GM12878 (cell line): ENCODE results near the gene SLC25A3. TPM values are rescaled to one million over a fixed set of nuclear protein-coding genes. Genes with fewer than 3 reads are reported as not detected.

ENCODE experiments used
- ATAC-seq: fragments of 200-7000 bp; cut with Tn5 transposase; 3 replicates; pipeline ENCODE4 v1.9.1; 2020; ENCODE audit warnings: mild to moderate bottlenecking, moderate library complexity
- BruUV-seq: library from RNA; stranded (reverse); fragments of 400-500 nt; replicated peaks from 2 replicates; lab custom pipeline; 2021; lab: Mats Ljungman, UMichigan
- CTCF ChIA-PET: fragments of 300-600 bp; sonication (Branson Sonifier 250); formaldehyde crosslinking; extraction: SDS; loops from one replicate; lab custom pipeline; 2021; ENCODE audit warnings: inconsistent platforms; lab: Yijun Ruan, JAX
- POLR2A ChIA-PET: fragments of 350-600 bp; formaldehyde crosslinking; extraction: SDS; loops from one replicate; lab custom pipeline; 2021; ENCODE audit warnings: inconsistent platforms; lab: Charles Lee
- RAD21 ChIA-PET: fragments of 300-600 bp; sonication (Branson Sonifier 250); formaldehyde crosslinking; loops from one replicate; lab custom pipeline; 2023; ENCODE audit warnings: antibody characterized with exemption; ENCODE audit not compliant: unreplicated experiment; lab: Charles Lee
- SMC1A ChIA-PET: fragments of 300-600 bp; sonication (Branson Sonifier 250); formaldehyde crosslinking; loops from one replicate; lab custom pipeline; 2023; ENCODE audit not compliant: unreplicated experiment, uncharacterized antibody; lab: Charles Lee
- DNase-seq: peaks from one replicate; pipeline ENCODE4 v3.0.0-alpha.2; 2011; ENCODE audit warnings: low read depth, low spot score
- FAIRE-seq: peaks from 3 replicates; lab custom pipeline; 2011; peaks lifted over from hg19 to GRCh38; lab: Jason Lieb, UNC
- H2AFZ ChIP-seq: 2 replicates; pipeline ENCODE4 v1.6.0; 2011; ENCODE audit warnings: low read depth, low read length, control low read depth; ENCODE audit not compliant: control insufficient read depth
- H3K27ac ChIP-seq: 2 replicates; pipeline ENCODE4 v1.5.1; 2011; ENCODE audit warnings: control low read depth; ENCODE audit not compliant: control insufficient read depth, insufficient read depth
- H3K27me3 ChIP-seq, 2 experiments: replicated peaks in 1 of 2; 2 replicates each; pipeline versions ENCODE4 v1.6.0 to v1.6.1; 2011; ENCODE audit warnings: low read length in 1 of 2; ENCODE audit not compliant: control insufficient read depth in 2 of 2, insufficient read depth in 2 of 2
- H3K36me3 ChIP-seq, 2 experiments: 2 replicates each; pipeline ENCODE4 v1.5.1; 2011; ENCODE audit warnings: low read length in 1 of 2; ENCODE audit not compliant: control insufficient read depth in 2 of 2, insufficient read depth in 2 of 2
- H3K4me1 ChIP-seq: 2 replicates; pipeline ENCODE4 v1.6.1; 2011; ENCODE audit warnings: mild to moderate bottlenecking, low read length, moderate library complexity, mixed read lengths; ENCODE audit not compliant: control insufficient read depth, insufficient read depth
- H3K4me2 ChIP-seq: 2 replicates; pipeline ENCODE4 v1.6.0; 2011; ENCODE audit warnings: control low read depth; ENCODE audit not compliant: control insufficient read depth, insufficient read depth
- H3K4me3 ChIP-seq: fragments of 200-600 bp; sonication (generic); 2 replicates; pipeline ENCODE4 v1.5.1; 2016
- H3K79me2 ChIP-seq: 2 replicates; pipeline ENCODE4 v1.6.0; 2011; ENCODE audit warnings: low read length; ENCODE audit not compliant: control insufficient read depth, insufficient read depth
- H3K9ac ChIP-seq: 2 replicates; pipeline ENCODE4 v1.8.0; 2011; ENCODE audit warnings: low read length, control low read depth, mixed read lengths; ENCODE audit not compliant: control insufficient read depth, insufficient read depth
- H3K9me3 ChIP-seq: replicated peaks from 3 replicates; pipeline ENCODE4 v1.5.1; 2011; ENCODE audit warnings: mild to moderate bottlenecking, low read length; ENCODE audit not compliant: control insufficient read depth, insufficient read depth
- H4K20me1 ChIP-seq: 2 replicates; pipeline ENCODE4 v1.6.0; 2011; ENCODE audit not compliant: control insufficient read depth, insufficient read depth
- CEBPZ ChIP-seq: fragments of 150-350 bp; IDR thresholded peaks from 2 replicates; pipeline ENCODE4 v1.6.1; 2016; ENCODE audit warnings: low read depth, low read length
- HDGF ChIP-seq: fragments of 450-650 bp; IDR thresholded peaks from 2 replicates; pipeline ENCODE4 v1.6.1; 2016; ENCODE audit warnings: antibody characterized with exemption
- JUND ChIP-seq: IDR thresholded peaks from 2 replicates; pipeline ENCODE4 v1.6.1; 2012; ENCODE audit warnings: low read depth, mild to moderate bottlenecking, low read length, improper control_type of control experiment, moderate library complexity
- LARP7 ChIP-seq: fragments of 450-650 bp; IDR thresholded peaks from 2 replicates; pipeline ENCODE4 v1.6.1; 2017; ENCODE audit warnings: mild to moderate bottlenecking
- NFYA ChIP-seq: IDR thresholded peaks from 2 replicates; pipeline ENCODE4 v1.6.1; 2011; ENCODE audit warnings: low read depth, mild to moderate bottlenecking, low read length, improper control_type of control experiment, borderline replicate concordance
- NFYB ChIP-seq: IDR thresholded peaks from 2 replicates; pipeline ENCODE4 v1.6.1; 2011; ENCODE audit warnings: low read depth, mild to moderate bottlenecking, low read length, improper control_type of control experiment, moderate library complexity; ENCODE audit not compliant: insufficient read depth
- NR2F1 ChIP-seq: fragments of 450-650 bp; conservative IDR thresholded peaks from 2 replicates; pipeline ENCODE4 v1.6.1; 2017; ENCODE audit warnings: mild to moderate bottlenecking
- POLR2AphosphoS5 ChIP-seq: IDR thresholded peaks from 2 replicates; pipeline ENCODE4 v1.6.1; 2011; ENCODE audit warnings: mild to moderate bottlenecking, low read length, inconsistent platforms
- RUNX3 ChIP-seq: IDR thresholded peaks from 2 replicates; pipeline ENCODE4 v1.6.1; 2012; ENCODE audit warnings: low read length, inconsistent platforms
- SP1 ChIP-seq: IDR thresholded peaks from one replicate; pipeline ENCODE4 v1.6.1; 2011; ENCODE audit warnings: low read depth, low read length
- SRF ChIP-seq, 2 experiments: IDR thresholded peaks; 2 replicates each; pipeline ENCODE4 v1.6.1; 2011; ENCODE audit warnings: low read depth in 2 of 2, low read length in 2 of 2, mild to moderate bottlenecking in 1 of 2, moderate library complexity in 1 of 2
- USF1 ChIP-seq: IDR thresholded peaks from 2 replicates; pipeline ENCODE4 v1.6.1; 2011; ENCODE audit warnings: borderline replicate concordance, low read depth, mild to moderate bottlenecking, moderate library complexity, mixed read lengths, low read length; ENCODE audit not compliant: insufficient read depth; ENCODE audit errors: extremely low read length
- ZBED1 ChIP-seq: IDR thresholded peaks from 2 replicates; pipeline ENCODE4 v1.6.1; 2016; ENCODE audit warnings: borderline replicate concordance
- ZNF24 ChIP-seq: fragments of 450-650 bp; IDR thresholded peaks from 2 replicates; pipeline ENCODE4 v1.6.1; 2017; ENCODE audit warnings: antibody characterized with exemption, mild to moderate bottlenecking
- ZNF274 ChIP-seq: IDR thresholded peaks from one replicate; pipeline ENCODE4 v1.8.0; 2011; ENCODE audit not compliant: insufficient read length, insufficient read depth
- ZSCAN29 ChIP-seq: fragments of 450-650 bp; IDR thresholded peaks from 2 replicates; pipeline ENCODE4 v1.6.1; 2017; ENCODE audit warnings: mild to moderate bottlenecking, moderate library complexity
- WGBS: methylation state at CpG from one replicate; pipeline ENCODE4 v1.1.6; 2016; ENCODE audit warnings: low lambda C conversion rate; ENCODE audit not compliant: insufficient replicate concordance, insufficient coverage; ENCODE audit errors: missing lambda C conversion rate; 5-methylcytosine and 5-hydroxymethylcytosine counted together
- in situ Hi-C: fragments of 300-500 bp; cut with MboI; formaldehyde crosslinking; loops from 9 replicates; pipeline ENCODE4 v1.14.3; 2018; ENCODE audit warnings: mixed read lengths
- intact Hi-C: fragments of 100-400 bp; cut with micrococcal nuclease; formaldehyde crosslinking; loops from one replicate; pipeline ENCODE4 v1.14.2; 2022; ENCODE audit not compliant: unreplicated experiment
- polyA plus RNA-seq, 11 experiments: library from polyadenylated mRNA; depleted of rRNA in 4 of 11; unstranded in 6 of 11; stranded (reverse) in 5 of 11; fragments of >200 nt; fragmentation: Nextera tagmentation in 4 of 11; fragmentation: Illumina TruSeq in 1 of 11; extraction: Ambion mirVana in 4 of 11; extraction: Trizol in 1 of 11; gene quantifications; 1 replicate in 1 of 11; 2 replicates in 10 of 11; pipeline versions ENCODE4 v1.2.1 to v1.2.3, GENCODE V29; 2011 to 2016; ENCODE audit warnings: inconsistent platforms in 2 of 11, missing spikeins in 2 of 11, low read depth in 1 of 11
- total RNA-seq, 4 experiments: library from RNA; depleted of rRNA in 3 of 4; stranded (reverse); fragments of >200 nt in 3 of 4; fragmentation: Illumina TruSeq in 1 of 4; extraction: Trizol in 1 of 4; gene quantifications; 2 replicates each; pipeline versions ENCODE4 v1.2.1 to v1.2.3, GENCODE V29; 2013 to 2021

Gene SLC25A3
- total and polyA plus RNA-seq, 10 of the 15 experiments (the other 5 are each of a cell fraction or from before 2014, with no cell fraction given) = 314 to 700 (median 589) TPM

GRCh38 chr12:98578392-98578791 lies 15.1 kb upstream of the SLC25A3 start:
- TF ChIP-seq RUNX3 (no peak), USF1 (no peak)
- no peaks in the 10 kb centered on the region for H3K9me3 ChIP-seq
- H3K27ac ChIP-seq = no peak overlapping the region
- DNase-seq = no peak
- H3K4me2 ChIP-seq = no peak overlapping the region
- no peaks in the 10 kb centered on the region for H3K4me1 ChIP-seq
- H3K79me2 ChIP-seq = no peaks in the 10 kb centered on the region
- ChIA-PET RAD21 (no interaction called here), SMC1A (no interaction called here), POLR2A (interaction anchor here (0.5 kb wide), 1 partner anchor 149 kb away, joined by 3 read pairs; no protein-coding TSS in a partner anchor), CTCF (interaction anchor here (1.2 kb wide), 1 partner anchor 72 kb away, joined by 3 read pairs; no protein-coding TSS in a partner anchor)
- no peaks in the 10 kb centered on the region for H3K27me3 ChIP-seq
- H3K36me3 ChIP-seq = no peaks in the 10 kb centered on the region
- no peaks in the 10 kb centered on the region for H4K20me1 ChIP-seq
- BruUV-seq = no TSS peak
- H3K9ac ChIP-seq = no peak overlapping the region
- H3K4me3 ChIP-seq = no peak overlapping the region
- intact Hi-C loops (no loop called here), in situ Hi-C loops (no loop called here)
- ATAC-seq = no peak
- 94% methylated on average over 1 of the region's 1 CpG for WGBS
- FAIRE-seq = no peak
- no peak overlapping the region for H2AFZ ChIP-seq

GRCh38 chr12:98578821-98579220 lies 14.7 kb upstream of the SLC25A3 start:
- ATAC-seq = no peak
- 48% methylated on average over 2 of the region's 2 CpGs for WGBS
- no TSS peak for BruUV-seq
- no peaks in the 10 kb centered on the region for H3K36me3 ChIP-seq
- no peaks in the 10 kb centered on the region for H3K9me3 ChIP-seq
- no peak overlapping the region for H2AFZ ChIP-seq
- no peaks in the 10 kb centered on the region for H4K20me1 ChIP-seq
- no peaks in the 10 kb centered on the region for H3K4me1 ChIP-seq
- DNase-seq = no peak
- ChIA-PET CTCF (interaction anchor here (1.2 kb wide), 1 partner anchor 72 kb away, joined by 3 read pairs; no protein-coding TSS in a partner anchor), POLR2A (interaction anchor here (0.5 kb wide), 1 partner anchor 149 kb away, joined by 3 read pairs; no protein-coding TSS in a partner anchor), SMC1A (no interaction called here), RAD21 (no interaction called here)
- H3K27me3 ChIP-seq = no peaks in the 10 kb centered on the region
- no peak overlapping the region for H3K27ac ChIP-seq
- no peak overlapping the region for H3K4me2 ChIP-seq
- no peak overlapping the region for H3K9ac ChIP-seq
- in situ Hi-C loops (no loop called here), intact Hi-C loops (no loop called here)
- no peak for FAIRE-seq
- H3K79me2 ChIP-seq = no peaks in the 10 kb centered on the region
- no peak overlapping the region for H3K4me3 ChIP-seq
- TF ChIP-seq LARP7 (no peak), NR2F1 (no peak), ZNF274 (no peak), ZBED1 (no peak), ZSCAN29 (no peak), SRF (IDR thresholded peaks at IDR 0.05; ENCODE audit: low read depth in 2 of 2, low read length in 2 of 2) (no peak), SP1 (no peak), POLR2AphosphoS5 (no peak), NFYB (no peak), CEBPZ (no peak), NFYA (no peak), JUND (no peak), ZNF24 (no peak), HDGF (no peak)
